Endothelial cell of umbilical vein (primary cell): ENCODE data around the gene CEP162. TPM values are rescaled to one million over a fixed set of nuclear protein-coding genes. Genes with fewer than 3 reads are reported as not detected.

Source experiments
- polyA plus RNA-seq, 4 experiments: library from polyadenylated mRNA; depleted of rRNA in 3 of 4; stranded (reverse) in 3 of 4; unstranded in 1 of 4; fragments of >200 nt; gene quantifications; 2 replicates each; pipeline versions ENCODE4 v1.2.1 to v1.2.3, GENCODE V29; 2011 to 2012; ENCODE audit warnings: missing spikeins in 1 of 4
- total RNA-seq: library from RNA; stranded (reverse); gene quantifications from 2 replicates; pipeline ENCODE4 v1.2.3, GENCODE V29; 2021

Gene CEP162
- total and polyA plus RNA-seq, 2 donors (not counting 3 experiments of a cell fraction or from before 2014, with no cell fraction given) = 0.79 to 10.8 TPM

Other genes starting within 250 kb of the CEP162 start
- 3.5 and 5.8 TPM in 2 replicates for gene MRAP2, start 193.9 kb downstream of the CEP162 start, total RNA-seq
- 8.3 and 8.6 TPM in 2 replicates for gene MRAP2, start 193.9 kb downstream of the CEP162 start, polyA plus RNA-seq